GM23338 (cell line): ENCODE measurements around the gene BOD1L2. TPM values are rescaled to one million over a fixed set of nuclear protein-coding genes. Genes with fewer than 3 reads are reported as not detected.
A peak's percentile ranks its signal among the peaks of the same experiment; 100 is the strongest.

Experiments used
- ATAC-seq: fragments of 200-7000 bp; cut with Tn5 transposase; 3 replicates; pipeline ENCODE4 v1.9.1; 2020
- DNase-seq: peaks from one replicate; pipeline ENCODE4 v3.0.0-alpha.2; 2015; ENCODE audit warnings: low spot score
- H2AFZ ChIP-seq: fragments of 200-600 bp; sonication (generic); 2 replicates; pipeline ENCODE4 v1.8.0; 2016; ENCODE audit warnings: antibody characterized with exemption, mild to moderate bottlenecking, moderate library complexity
- H3F3A ChIP-seq: fragments of 200-600 bp; sonication (generic); replicated peaks from 2 replicates; pipeline ENCODE4 v1.8.0; 2017; ENCODE audit warnings: antibody characterized with exemption, mixed run types, low read depth
- H3K27ac ChIP-seq: fragments of 200-600 bp; sonication (generic); 2 replicates; pipeline ENCODE4 v1.6.1; 2016; ENCODE audit warnings: low read depth
- H3K27me3 ChIP-seq: fragments of 200-600 bp; sonication (generic); 2 replicates; pipeline ENCODE4 v1.8.0; 2016; ENCODE audit warnings: mild to moderate bottlenecking, mixed run types, moderate library complexity; ENCODE audit not compliant: insufficient read depth
- H3K36me3 ChIP-seq: fragments of 200-600 bp; sonication (generic); 2 replicates; pipeline ENCODE4 v1.8.0; 2016; ENCODE audit warnings: mild to moderate bottlenecking; ENCODE audit not compliant: insufficient read depth
- H3K4me1 ChIP-seq: fragments of 200-600 bp; sonication (generic); 2 replicates; pipeline ENCODE4 v1.8.0; 2016; ENCODE audit warnings: mild to moderate bottlenecking, moderate library complexity; ENCODE audit not compliant: insufficient read depth
- H3K4me2 ChIP-seq: fragments of 200-600 bp; sonication (generic); 2 replicates; pipeline ENCODE4 v1.7.1; 2017; ENCODE audit warnings: mixed run types
- H3K4me3 ChIP-seq: fragments of 200-600 bp; sonication (generic); 2 replicates; pipeline ENCODE4 v1.6.1; 2016; ENCODE audit warnings: mixed run types
- H3K79me2 ChIP-seq: fragments of 200-600 bp; sonication (generic); replicated peaks from 2 replicates; pipeline ENCODE4 v1.8.0; 2017; ENCODE audit warnings: mild to moderate bottlenecking; ENCODE audit not compliant: insufficient read depth
- H3K9me2 ChIP-seq: fragments of 200-600 bp; sonication (generic); 2 replicates; pipeline ENCODE4 v1.8.0; 2017; ENCODE audit not compliant: insufficient read depth
- H4K20me1 ChIP-seq: fragments of 200-600 bp; sonication (generic); replicated peaks from 2 replicates; pipeline ENCODE4 v1.8.0; 2017; ENCODE audit warnings: mild to moderate bottlenecking; ENCODE audit not compliant: insufficient read depth
- H3K27ac Mint-ChIP-seq: 2 replicates; pipeline ENCODE4 v1.8.0; 2020; ENCODE audit warnings: inconsistent platforms, mild to moderate bottlenecking, moderate library complexity, mixed read lengths
- H3K27me3 Mint-ChIP-seq: 3 replicates; pipeline ENCODE4 v1.8.0; 2022; ENCODE audit warnings: low read depth, mild to moderate bottlenecking, moderate library complexity, mixed read lengths, inconsistent platforms; ENCODE audit not compliant: insufficient read depth, poor library complexity
- H3K36me3 Mint-ChIP-seq: 3 replicates; pipeline ENCODE4 v1.8.0; 2021; ENCODE audit warnings: low read depth, mild to moderate bottlenecking, inconsistent platforms, moderate library complexity, mixed read lengths
- H3K4me1 Mint-ChIP-seq: 3 replicates; pipeline ENCODE4 v1.8.0; 2020; ENCODE audit warnings: mild to moderate bottlenecking, inconsistent platforms, mixed read lengths
- H3K4me3 Mint-ChIP-seq: 3 replicates; pipeline ENCODE4 v1.8.0; 2021; ENCODE audit warnings: moderate library complexity, mild to moderate bottlenecking, inconsistent platforms, mixed read lengths
- H3K9me3 Mint-ChIP-seq: 3 replicates; pipeline ENCODE4 v1.8.0; 2020; ENCODE audit warnings: moderate library complexity, mild to moderate bottlenecking, inconsistent platforms, mixed read lengths
- CREB1 ChIP-seq: fragments of 250-450 bp; sonication (Bioruptor Pico); IDR thresholded peaks from 2 replicates; pipeline ENCODE4 v1.5.0; 2020; ENCODE audit warnings: low read depth, mild to moderate bottlenecking, moderate library complexity
- EZH2phosphoT487 ChIP-seq: fragments of 200-600 bp; sonication (generic); IDR thresholded peaks from one replicate; pipeline ENCODE4 v1.8.1; 2018; ENCODE audit warnings: antibody characterized with exemption; ENCODE audit not compliant: unreplicated experiment
- JUNB ChIP-seq: IDR thresholded peaks from one replicate; pipeline ENCODE4 v1.6.1; 2016; ENCODE audit warnings: antibody characterized with exemption; ENCODE audit not compliant: unreplicated experiment
- ZNF114 ChIP-seq: fragments of 250-450 bp; sonication (Bioruptor Pico); IDR thresholded peaks from 2 replicates; pipeline ENCODE4 v1.5.0; 2020; ENCODE audit warnings: mild to moderate bottlenecking, moderate library complexity
- polyA plus RNA-seq: library from polyadenylated mRNA; unstranded; fragments of >200 nt; fragmentation: Nextera tagmentation; extraction: Ambion mirVana; gene quantifications from 2 replicates; pipeline ENCODE4 v1.2.1, GENCODE V29; 2016
- total RNA-seq: library from RNA; depleted of rRNA; stranded (reverse); fragments of >200 nt; shearing (Covaris generic); gene quantifications from 2 replicates; pipeline ENCODE4 v1.2.3, GENCODE V29; 2014
- TF ChIP-seq, protein P1 (sequence below): fragments of 250-450 bp; sonication (Bioruptor Pico); IDR thresholded peaks from 2 replicates; pipeline ENCODE4 v1.5.0; 2020; ENCODE audit warnings: mild to moderate bottlenecking, moderate library complexity

The BOD1L2 gene
- total and polyA plus RNA-seq, 2 experiments from 2014 or later = 0.11 TPM; not detected in 1

- Histone ChIP-seq H3K36me3 (peaks cover 4% of the 10 kb centered on the region; the same call in 1 of the 2 replicates), H3K4me2 (no peak overlapping the region), H3K4me3 (no peak overlapping the region), H3K4me1 (no peaks in the 10 kb centered on the region), H3K79me2 (no peaks in the 10 kb centered on the region), H3F3A (no peaks in the 10 kb centered on the region), H2AFZ (no peak overlapping the region), H3K27ac (no peak overlapping the region), H3K27me3 (no peaks in the 10 kb centered on the region), H3K9me2 (no peaks in the 10 kb centered on the region), H4K20me1 (no peaks in the 10 kb centered on the region)
- TF ChIP-seq CREB1 (CRISPR knock-in tag) (no peak), EZH2phosphoT487 (no peak)
- TF ChIP-seq, protein P1, sequence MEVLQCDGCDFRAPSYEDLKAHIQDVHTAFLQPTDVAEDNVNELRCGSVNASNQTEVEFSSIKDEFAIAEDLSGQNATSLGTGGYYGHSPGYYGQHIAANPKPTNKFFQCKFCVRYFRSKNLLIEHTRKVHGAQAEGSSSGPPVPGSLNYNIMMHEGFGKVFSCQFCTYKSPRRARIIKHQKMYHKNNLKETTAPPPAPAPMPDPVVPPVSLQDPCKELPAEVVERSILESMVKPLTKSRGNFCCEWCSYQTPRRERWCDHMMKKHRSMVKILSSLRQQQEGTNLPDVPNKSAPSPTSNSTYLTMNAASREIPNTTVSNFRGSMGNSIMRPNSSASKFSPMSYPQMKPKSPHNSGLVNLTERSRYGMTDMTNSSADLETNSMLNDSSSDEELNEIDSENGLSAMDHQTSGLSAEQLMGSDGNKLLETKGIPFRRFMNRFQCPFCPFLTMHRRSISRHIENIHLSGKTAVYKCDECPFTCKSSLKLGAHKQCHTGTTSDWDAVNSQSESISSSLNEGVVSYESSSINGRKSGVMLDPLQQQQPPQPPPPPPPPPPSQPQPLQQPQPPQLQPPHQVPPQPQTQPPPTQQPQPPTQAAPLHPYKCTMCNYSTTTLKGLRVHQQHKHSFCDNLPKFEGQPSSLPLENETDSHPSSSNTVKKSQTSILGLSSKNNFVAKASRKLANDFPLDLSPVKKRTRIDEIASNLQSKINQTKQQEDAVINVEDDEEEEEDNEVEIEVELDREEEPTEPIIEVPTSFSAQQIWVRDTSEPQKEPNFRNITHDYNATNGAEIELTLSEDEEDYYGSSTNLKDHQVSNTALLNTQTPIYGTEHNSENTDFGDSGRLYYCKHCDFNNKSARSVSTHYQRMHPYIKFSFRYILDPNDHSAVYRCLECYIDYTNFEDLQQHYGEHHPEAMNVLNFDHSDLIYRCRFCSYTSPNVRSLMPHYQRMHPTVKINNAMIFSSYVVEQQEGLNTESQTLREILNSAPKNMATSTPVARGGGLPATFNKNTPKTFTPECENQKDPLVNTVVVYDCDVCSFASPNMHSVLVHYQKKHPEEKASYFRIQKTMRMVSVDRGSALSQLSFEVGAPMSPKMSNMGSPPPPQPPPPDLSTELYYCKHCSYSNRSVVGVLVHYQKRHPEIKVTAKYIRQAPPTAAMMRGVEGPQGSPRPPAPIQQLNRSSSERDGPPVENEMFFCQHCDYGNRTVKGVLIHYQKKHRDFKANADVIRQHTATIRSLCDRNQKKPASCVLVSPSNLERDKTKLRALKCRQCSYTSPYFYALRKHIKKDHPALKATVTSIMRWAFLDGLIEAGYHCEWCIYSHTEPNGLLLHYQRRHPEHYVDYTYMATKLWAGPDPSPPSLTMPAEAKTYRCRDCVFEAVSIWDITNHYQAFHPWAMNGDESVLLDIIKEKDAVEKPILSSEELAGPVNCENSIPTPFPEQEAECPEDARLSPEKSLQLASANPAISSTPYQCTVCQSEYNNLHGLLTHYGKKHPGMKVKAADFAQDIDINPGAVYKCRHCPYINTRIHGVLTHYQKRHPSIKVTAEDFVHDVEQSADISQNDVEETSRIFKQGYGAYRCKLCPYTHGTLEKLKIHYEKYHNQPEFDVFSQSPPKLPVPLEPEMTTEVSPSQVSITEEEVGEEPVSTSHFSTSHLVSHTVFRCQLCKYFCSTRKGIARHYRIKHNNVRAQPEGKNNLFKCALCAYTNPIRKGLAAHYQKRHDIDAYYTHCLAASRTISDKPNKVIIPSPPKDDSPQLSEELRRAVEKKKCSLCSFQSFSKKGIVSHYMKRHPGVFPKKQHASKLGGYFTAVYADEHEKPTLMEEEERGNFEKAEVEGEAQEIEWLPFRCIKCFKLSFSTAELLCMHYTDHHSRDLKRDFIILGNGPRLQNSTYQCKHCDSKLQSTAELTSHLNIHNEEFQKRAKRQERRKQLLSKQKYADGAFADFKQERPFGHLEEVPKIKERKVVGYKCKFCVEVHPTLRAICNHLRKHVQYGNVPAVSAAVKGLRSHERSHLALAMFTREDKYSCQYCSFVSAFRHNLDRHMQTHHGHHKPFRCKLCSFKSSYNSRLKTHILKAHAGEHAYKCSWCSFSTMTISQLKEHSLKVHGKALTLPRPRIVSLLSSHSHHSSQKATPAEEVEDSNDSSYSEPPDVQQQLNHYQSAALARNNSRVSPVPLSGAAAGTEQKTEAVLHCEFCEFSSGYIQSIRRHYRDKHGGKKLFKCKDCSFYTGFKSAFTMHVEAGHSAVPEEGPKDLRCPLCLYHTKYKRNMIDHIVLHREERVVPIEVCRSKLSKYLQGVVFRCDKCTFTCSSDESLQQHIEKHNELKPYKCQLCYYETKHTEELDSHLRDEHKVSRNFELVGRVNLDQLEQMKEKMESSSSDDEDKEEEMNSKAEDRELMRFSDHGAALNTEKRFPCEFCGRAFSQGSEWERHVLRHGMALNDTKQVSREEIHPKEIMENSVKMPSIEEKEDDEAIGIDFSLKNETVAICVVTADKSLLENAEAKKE (CRISPR knock-in tag) = no peak
- DNase-seq (no peak), ATAC-seq (no peak)
- Mint-ChIP-seq H3K27ac (no peak overlapping the region), H3K4me3 (no peak overlapping the region), H3K36me3 (peaks cover 7% of the 10 kb centered on the region; the same call in 2 of the 3 replicates), H3K4me1 (no peaks in the 10 kb centered on the region), H3K9me3 (peaks cover 10% of the 10 kb centered on the region), H3K27me3 (peaks cover 2% of the 10 kb centered on the region)
Measured at GRCh38 chr18:57190026-57190425, 43.1 kb downstream of the BOD1L2 start.

DNA sequence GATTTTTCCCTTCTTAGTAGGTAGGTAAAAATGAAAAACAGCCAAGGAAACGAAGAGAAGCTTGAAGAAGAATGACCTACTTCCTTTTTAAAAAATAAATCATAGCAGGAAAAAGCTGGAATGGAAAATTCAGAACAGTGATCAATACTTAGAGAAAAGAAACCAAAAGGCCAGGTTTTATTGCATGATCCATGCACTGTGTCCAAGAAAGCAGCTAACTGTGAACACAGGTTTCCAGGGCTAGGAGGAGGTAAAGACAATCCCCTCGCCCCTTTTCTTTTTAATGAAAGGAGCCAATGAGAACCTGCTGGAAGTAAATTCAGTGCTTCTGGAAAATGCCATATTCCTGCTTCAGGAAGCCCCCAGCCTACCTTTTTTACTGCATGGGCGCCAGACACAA, 47.2 kb downstream of the BOD1L2 start:
- H3K4me2 ChIP-seq = no peak overlapping the region
- H3K27ac Mint-ChIP-seq = no peak overlapping the region
- H3K27me3 ChIP-seq = no peaks in the 10 kb centered on the region
- no peaks in the 10 kb centered on the region for H3K9me3 Mint-ChIP-seq
- no peaks in the 10 kb centered on the region for H3K79me2 ChIP-seq
- no peak overlapping the region for H3K4me3 ChIP-seq
- no peaks in the 10 kb centered on the region for H3K36me3 Mint-ChIP-seq
- DNase-seq = no peak
- peak overlapping the region; percentile 43; the same call in 1 of the 2 replicates for H2AFZ ChIP-seq
- no peaks in the 10 kb centered on the region for H3K36me3 ChIP-seq
- no peak overlapping the region for H3K4me3 Mint-ChIP-seq
- no peaks in the 10 kb centered on the region for H3K27me3 Mint-ChIP-seq
- H3K9me2 ChIP-seq = no peaks in the 10 kb centered on the region
- H3F3A ChIP-seq = no peaks in the 10 kb centered on the region
- ATAC-seq = no peak
- no peaks in the 10 kb centered on the region for H4K20me1 ChIP-seq
- H3K4me1 Mint-ChIP-seq = no peaks in the 10 kb centered on the region
- H3K4me1 ChIP-seq = no peaks in the 10 kb centered on the region
- H3K27ac ChIP-seq = no peak overlapping the region
- TF ChIP-seq, protein P1 (CRISPR knock-in tag) = no peak
- TF ChIP-seq ZNF114 (CRISPR knock-in tag) (no peak), JUNB (no peak)
